Right lobe of liver (tissue), 4 donors: Measurements from ENCODE around the gene PHLDA2.

Experiments used
- POLR2A ChIP-seq: fragments of 450-650 bp; IDR thresholded peaks from one replicate; pipeline ENCODE4 v1.6.1; 2017; ENCODE audit warnings: antibody characterized with exemption, mild to moderate bottlenecking
- TF ChIP-seq, protein P1 (sequence below), 4 donors: fragments of 200-600 bp in 3 of 4; fragments of 450-650 bp in 1 of 4; IDR thresholded peaks; one replicate each; pipeline versions ENCODE4 v1.5.1 to v1.8.0; 2016 to 2022; ENCODE audit warnings: antibody characterized with exemption in 4 of 4, mild to moderate bottlenecking in 2 of 4
- donor health status: DM: no; HTN: no; CAD: no.
- donor health status: DM: no; HTN: no; CAD: no.
- donor health status: DM: no; HTN: yes; CAD: no.

GRCh38 chr11:2916114-2916891, 12.9 kb downstream of the PHLDA2 start:
- TF ChIP-seq POLR2A, result no peak
- TF ChIP-seq, protein P1, sequence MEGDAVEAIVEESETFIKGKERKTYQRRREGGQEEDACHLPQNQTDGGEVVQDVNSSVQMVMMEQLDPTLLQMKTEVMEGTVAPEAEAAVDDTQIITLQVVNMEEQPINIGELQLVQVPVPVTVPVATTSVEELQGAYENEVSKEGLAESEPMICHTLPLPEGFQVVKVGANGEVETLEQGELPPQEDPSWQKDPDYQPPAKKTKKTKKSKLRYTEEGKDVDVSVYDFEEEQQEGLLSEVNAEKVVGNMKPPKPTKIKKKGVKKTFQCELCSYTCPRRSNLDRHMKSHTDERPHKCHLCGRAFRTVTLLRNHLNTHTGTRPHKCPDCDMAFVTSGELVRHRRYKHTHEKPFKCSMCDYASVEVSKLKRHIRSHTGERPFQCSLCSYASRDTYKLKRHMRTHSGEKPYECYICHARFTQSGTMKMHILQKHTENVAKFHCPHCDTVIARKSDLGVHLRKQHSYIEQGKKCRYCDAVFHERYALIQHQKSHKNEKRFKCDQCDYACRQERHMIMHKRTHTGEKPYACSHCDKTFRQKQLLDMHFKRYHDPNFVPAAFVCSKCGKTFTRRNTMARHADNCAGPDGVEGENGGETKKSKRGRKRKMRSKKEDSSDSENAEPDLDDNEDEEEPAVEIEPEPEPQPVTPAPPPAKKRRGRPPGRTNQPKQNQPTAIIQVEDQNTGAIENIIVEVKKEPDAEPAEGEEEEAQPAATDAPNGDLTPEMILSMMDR (IDR thresholded peaks at IDR 0.05), result no peak
